Measurements from ENCODE around the gene MYH1.
"Not testable (repeated sequence)": the region's sequence is repeated elsewhere in the genome, so short reads cannot be mapped to it uniquely, and the experiment has no call there.

MYH1 gene

DNA sequence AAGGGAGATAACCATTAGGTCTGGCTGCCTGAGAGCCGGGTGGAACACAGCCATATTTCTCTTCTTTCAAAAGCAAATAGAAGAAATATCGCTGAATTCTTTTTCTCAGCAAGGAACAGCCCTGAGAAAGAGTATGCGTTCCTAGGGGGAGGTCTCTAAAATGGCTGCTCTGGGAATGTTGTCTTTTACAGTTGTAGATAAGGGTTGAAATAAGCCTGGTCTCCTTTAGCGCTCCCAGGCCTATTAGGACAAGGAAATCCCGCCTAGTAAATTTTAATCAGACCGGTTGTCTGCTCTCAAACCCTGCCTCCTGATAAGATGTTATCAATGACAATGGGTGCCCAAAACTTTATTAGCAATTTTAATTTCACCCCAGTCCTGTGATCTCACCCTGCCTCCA is 22.8 kb upstream of the MYH1 start:
- not testable (repeated sequence) for H3K9me3 ChIP-seq (ENCODE audit: control insufficient read depth in 5 of 5, low read length in 5 of 5)

DNA sequence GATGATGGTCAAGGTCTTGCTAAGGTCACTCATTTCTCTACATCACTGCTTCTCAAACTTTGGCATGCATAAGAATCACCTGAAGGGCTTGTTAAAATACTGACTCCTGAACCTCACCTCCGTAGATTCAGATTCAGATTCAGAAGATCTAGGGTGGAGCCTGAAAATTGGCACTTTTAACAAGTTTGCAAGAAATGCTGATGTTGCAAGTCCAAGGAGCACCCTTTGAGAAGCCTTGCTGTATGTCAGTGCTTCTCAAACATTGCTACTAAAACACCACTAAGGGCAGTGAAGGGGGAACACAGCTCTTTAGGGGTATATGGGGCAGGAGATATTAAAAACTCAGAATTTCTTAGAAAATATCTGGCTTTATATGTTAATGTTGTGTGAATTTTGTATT is 13.7 kb upstream of the MYH1 start:
- no peak overlapping the region for H3K9ac ChIP-seq (ENCODE audit: low read length in 5 of 5)
- peaks cover 0 to 4% (median 0%) of the 10 kb centered on the region in 5 donors for H3K4me1 ChIP-seq (ENCODE audit: control insufficient read depth in 5 of 5, insufficient read depth in 5 of 5, low read length in 5 of 5)
- no peak overlapping the region for H3K4me3 ChIP-seq (ENCODE audit: low read depth in 1 of 5, low read length in 5 of 5)
- no peaks in the 10 kb centered on the region for H3K27me3 ChIP-seq (ENCODE audit: control insufficient read depth in 5 of 5, insufficient read depth in 4 of 5, low read length in 5 of 5)
- H3K9me3 ChIP-seq (ENCODE audit: control insufficient read depth in 5 of 5, low read length in 5 of 5) = no peaks in the 10 kb centered on the region
- H3K36me3 ChIP-seq (ENCODE audit: control insufficient read depth in 5 of 5, insufficient read depth in 5 of 5, low read length in 5 of 5) = no peaks in the 10 kb centered on the region
- H3K27ac ChIP-seq (ENCODE audit: low read depth, low read length) = no peak overlapping the region

More for the DNA sequence above, 22.8 kb upstream of the MYH1 start:
- H3K36me3 ChIP-seq (ENCODE audit: control insufficient read depth in 5 of 5, insufficient read depth in 5 of 5, low read length in 5 of 5); H3K27ac ChIP-seq (ENCODE audit: low read depth, low read length); H3K27me3 ChIP-seq (ENCODE audit: control insufficient read depth in 5 of 5, insufficient read depth in 4 of 5, low read length in 5 of 5); H3K4me3 ChIP-seq (ENCODE audit: low read depth in 1 of 5, low read length in 5 of 5); H3K9ac ChIP-seq (ENCODE audit: low read length in 5 of 5); H3K4me1 ChIP-seq (ENCODE audit: control insufficient read depth in 5 of 5, insufficient read depth in 5 of 5, low read length in 5 of 5): not testable (repeated sequence)

DNA sequence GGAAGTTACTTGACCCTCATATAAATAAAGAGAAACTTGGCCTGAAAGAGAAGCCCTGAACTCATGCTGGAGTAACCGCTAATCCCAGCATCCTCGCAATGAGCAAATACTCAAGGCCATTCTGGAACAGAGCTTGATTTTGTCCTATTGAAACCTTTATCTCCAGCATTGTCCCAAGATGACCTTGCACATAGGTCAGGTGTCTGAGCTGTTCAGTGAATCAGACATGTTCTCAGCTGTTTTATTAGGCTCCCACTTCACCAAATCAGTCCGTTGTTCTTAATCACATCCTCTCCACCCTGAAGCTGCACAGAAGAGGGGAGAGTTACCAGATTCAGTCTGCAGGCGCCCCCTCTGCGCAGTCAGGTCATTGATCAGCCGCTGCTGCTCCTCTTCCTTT is 9.1 kb upstream of the MYH1 start:
- Histone ChIP-seq H3K9ac (ENCODE audit: low read length in 5 of 5) (no peak overlapping the region), H3K9me3 (ENCODE audit: control insufficient read depth in 5 of 5, low read length in 5 of 5) (no peaks in the 10 kb centered on the region), H3K27me3 (ENCODE audit: control insufficient read depth in 5 of 5, insufficient read depth in 4 of 5, low read length in 5 of 5) (no peaks in the 10 kb centered on the region), H3K27ac (ENCODE audit: low read depth, low read length) (no peak overlapping the region), H3K4me3 (ENCODE audit: low read depth in 1 of 5, low read length in 5 of 5) (no peak overlapping the region), H3K4me1 (ENCODE audit: control insufficient read depth in 5 of 5, insufficient read depth in 5 of 5, low read length in 5 of 5) (peaks cover 0 to 4% (median 0%) of the 10 kb centered on the region in 5 donors), H3K36me3 (ENCODE audit: control insufficient read depth in 5 of 5, insufficient read depth in 5 of 5, low read length in 5 of 5) (no peaks in the 10 kb centered on the region)

DNA sequence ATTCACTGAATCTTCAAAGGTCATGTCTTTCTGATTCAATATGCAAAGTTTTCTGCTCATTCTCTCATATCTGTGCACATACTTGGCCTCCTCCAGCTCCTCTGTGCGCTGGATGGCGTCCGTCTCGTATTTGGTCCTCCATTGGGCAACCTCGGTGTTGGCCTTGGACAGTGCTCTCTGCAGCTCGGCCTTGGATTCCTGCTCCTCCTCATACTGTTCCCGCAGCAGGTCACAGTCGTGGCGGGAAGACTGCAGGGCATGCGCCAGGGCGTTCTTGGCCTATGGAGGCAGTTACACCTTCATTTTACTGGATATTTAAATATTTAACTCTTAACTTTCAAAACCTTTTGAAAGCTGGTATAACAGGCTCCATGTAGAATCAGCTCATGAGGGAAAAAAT is 8.2 kb upstream of the MYH1 start:
- Histone ChIP-seq H3K27me3 (ENCODE audit: control insufficient read depth in 5 of 5, insufficient read depth in 4 of 5, low read length in 5 of 5) (no peaks in the 10 kb centered on the region), H3K27ac (ENCODE audit: low read depth, low read length) (no peak overlapping the region), H3K4me3 (ENCODE audit: low read depth in 1 of 5, low read length in 5 of 5) (no peak overlapping the region), H3K9me3 (ENCODE audit: control insufficient read depth in 5 of 5, low read length in 5 of 5) (no peaks in the 10 kb centered on the region), H3K9ac (ENCODE audit: low read length in 5 of 5) (no peak overlapping the region), H3K4me1 (ENCODE audit: control insufficient read depth in 5 of 5, insufficient read depth in 5 of 5, low read length in 5 of 5) (peaks cover 0 to 4% (median 0%) of the 10 kb centered on the region in 5 donors), H3K36me3 (ENCODE audit: control insufficient read depth in 5 of 5, insufficient read depth in 5 of 5, low read length in 5 of 5) (no peaks in the 10 kb centered on the region)

DNA sequence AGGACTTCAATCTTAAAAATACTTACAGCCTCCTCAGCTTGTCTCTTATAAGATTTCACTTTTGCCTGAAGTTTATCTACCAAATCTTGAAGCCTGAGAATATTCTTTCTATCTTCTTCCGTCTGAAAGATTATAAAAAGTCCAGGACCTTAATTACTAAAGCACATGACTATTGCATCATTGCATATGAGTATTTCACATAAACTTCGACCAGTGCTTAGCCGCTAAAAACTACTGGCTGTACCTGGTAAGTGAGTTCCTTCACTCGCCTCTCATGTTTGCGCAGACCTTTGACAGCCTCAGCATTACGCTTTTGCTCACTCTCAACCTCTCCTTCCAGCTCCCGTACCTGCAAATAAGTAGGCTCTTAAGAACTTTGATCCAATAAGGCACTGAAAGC is 4.7 kb upstream of the MYH1 start:
- Histone ChIP-seq H3K9me3 (ENCODE audit: control insufficient read depth in 5 of 5, low read length in 5 of 5) (no peaks in the 10 kb centered on the region), H3K27ac (ENCODE audit: low read depth, low read length) (no peak overlapping the region), H3K9ac (ENCODE audit: low read length in 5 of 5) (no peak overlapping the region), H3K4me1 (ENCODE audit: control insufficient read depth in 5 of 5, insufficient read depth in 5 of 5, low read length in 5 of 5) (no peaks in the 10 kb centered on the region), H3K36me3 (ENCODE audit: control insufficient read depth in 5 of 5, insufficient read depth in 5 of 5, low read length in 5 of 5) (no peaks in the 10 kb centered on the region), H3K4me3 (ENCODE audit: low read depth in 1 of 5, low read length in 5 of 5) (no peak overlapping the region), H3K27me3 (ENCODE audit: control insufficient read depth in 5 of 5, insufficient read depth in 4 of 5, low read length in 5 of 5) (no peaks in the 10 kb centered on the region)

DNA sequence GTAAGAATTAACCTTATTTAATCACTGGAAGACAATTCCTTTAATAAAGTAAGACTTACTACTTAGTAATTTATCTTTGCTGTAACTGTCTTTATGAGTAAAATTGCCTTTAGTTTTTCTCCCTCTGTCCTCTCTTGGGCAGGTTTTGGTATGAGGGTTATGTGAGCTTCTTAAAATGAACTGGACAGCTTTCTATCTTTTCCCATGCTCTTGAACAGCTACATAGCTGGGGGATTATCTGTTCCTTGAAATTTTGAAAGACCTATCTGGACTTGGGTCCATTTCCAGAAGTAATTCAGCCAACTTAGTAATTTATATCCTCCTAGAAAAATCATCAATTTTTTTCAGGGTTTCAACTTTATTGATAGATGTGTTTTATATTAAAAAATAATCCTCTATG is 3.6 kb upstream of the MYH1 start:
- Histone ChIP-seq H3K36me3 (ENCODE audit: control insufficient read depth in 5 of 5, insufficient read depth in 5 of 5, low read length in 5 of 5) (no peaks in the 10 kb centered on the region), H3K27ac (ENCODE audit: low read depth, low read length) (no peak overlapping the region), H3K9ac (ENCODE audit: low read length in 5 of 5) (no peak overlapping the region), H3K4me1 (ENCODE audit: control insufficient read depth in 5 of 5, insufficient read depth in 5 of 5, low read length in 5 of 5) (no peaks in the 10 kb centered on the region), H3K4me3 (ENCODE audit: low read depth in 1 of 5, low read length in 5 of 5) (no peak overlapping the region), H3K9me3 (ENCODE audit: control insufficient read depth in 5 of 5, low read length in 5 of 5) (no peaks in the 10 kb centered on the region), H3K27me3 (ENCODE audit: control insufficient read depth in 5 of 5, insufficient read depth in 4 of 5, low read length in 5 of 5) (no peaks in the 10 kb centered on the region)

DNA sequence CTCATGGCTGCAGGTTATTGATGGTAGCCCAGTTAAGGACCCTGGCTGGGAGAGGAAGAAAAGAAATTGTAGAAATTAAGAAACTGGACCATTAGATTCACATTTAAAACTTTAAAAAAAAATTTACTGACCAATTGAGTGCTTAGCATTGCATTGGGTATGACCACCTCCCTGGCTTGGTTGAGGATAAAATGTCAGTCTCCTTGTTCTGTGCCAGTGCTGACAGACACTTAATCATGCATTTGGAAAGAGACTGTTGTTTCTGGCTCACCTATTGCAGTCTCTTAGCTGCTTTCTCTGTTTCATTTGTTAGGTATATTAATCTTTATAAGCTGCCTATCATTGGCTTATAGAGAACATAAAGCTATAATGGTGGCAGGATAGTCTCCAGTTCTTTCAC is 1.7 kb downstream of the MYH1 start:
- H3K9ac ChIP-seq (ENCODE audit: low read length in 5 of 5) = no peak overlapping the region
- peaks cover 0 to 20% (median 17%) of the 10 kb centered on the region in 5 donors for H3K4me1 ChIP-seq (ENCODE audit: control insufficient read depth in 5 of 5, insufficient read depth in 5 of 5, low read length in 5 of 5)
- H3K4me3 ChIP-seq (ENCODE audit: low read depth in 1 of 5, low read length in 5 of 5) = no peak overlapping the region
- H3K36me3 ChIP-seq (ENCODE audit: control insufficient read depth in 5 of 5, insufficient read depth in 5 of 5, low read length in 5 of 5) = no peaks in the 10 kb centered on the region
- no peak overlapping the region for H3K27ac ChIP-seq (ENCODE audit: low read depth, low read length)
- no peaks in the 10 kb centered on the region for H3K27me3 ChIP-seq (ENCODE audit: control insufficient read depth in 5 of 5, insufficient read depth in 4 of 5, low read length in 5 of 5)
- H3K9me3 ChIP-seq (ENCODE audit: control insufficient read depth in 5 of 5, low read length in 5 of 5) = no peaks in the 10 kb centered on the region

DNA sequence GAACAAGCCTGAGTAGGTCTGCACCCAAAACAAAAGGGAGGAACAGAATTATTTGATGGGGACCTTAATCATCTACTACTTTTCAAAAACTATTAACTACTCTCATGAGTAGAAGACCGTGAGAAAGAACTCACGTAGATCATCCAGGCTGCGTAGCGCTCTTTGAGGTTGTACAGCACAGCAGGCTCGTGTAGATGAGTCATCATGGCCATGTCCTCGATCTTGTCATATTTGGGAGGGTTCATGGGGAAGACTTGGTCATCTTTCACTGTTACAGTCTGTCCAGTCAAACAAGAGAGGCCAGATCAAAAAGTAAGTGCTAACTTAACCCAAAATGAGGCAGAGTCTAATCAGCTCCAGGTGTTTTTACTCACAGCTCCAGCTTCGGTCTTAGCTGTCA is 2.3 kb downstream of the MYH1 start:
- Histone ChIP-seq H3K4me3 (ENCODE audit: low read depth in 1 of 5, low read length in 5 of 5) (no peak overlapping the region), H3K36me3 (ENCODE audit: control insufficient read depth in 5 of 5, insufficient read depth in 5 of 5, low read length in 5 of 5) (no peaks in the 10 kb centered on the region), H3K4me1 (ENCODE audit: control insufficient read depth in 5 of 5, insufficient read depth in 5 of 5, low read length in 5 of 5) (peaks cover 0 to 20% (median 17%) of the 10 kb centered on the region in 5 donors), H3K9ac (ENCODE audit: low read length in 5 of 5) (no peak overlapping the region), H3K9me3 (ENCODE audit: control insufficient read depth in 5 of 5, low read length in 5 of 5) (no peaks in the 10 kb centered on the region), H3K27me3 (ENCODE audit: control insufficient read depth in 5 of 5, insufficient read depth in 4 of 5, low read length in 5 of 5) (no peaks in the 10 kb centered on the region), H3K27ac (ENCODE audit: low read depth, low read length) (no peak overlapping the region)

DNA sequence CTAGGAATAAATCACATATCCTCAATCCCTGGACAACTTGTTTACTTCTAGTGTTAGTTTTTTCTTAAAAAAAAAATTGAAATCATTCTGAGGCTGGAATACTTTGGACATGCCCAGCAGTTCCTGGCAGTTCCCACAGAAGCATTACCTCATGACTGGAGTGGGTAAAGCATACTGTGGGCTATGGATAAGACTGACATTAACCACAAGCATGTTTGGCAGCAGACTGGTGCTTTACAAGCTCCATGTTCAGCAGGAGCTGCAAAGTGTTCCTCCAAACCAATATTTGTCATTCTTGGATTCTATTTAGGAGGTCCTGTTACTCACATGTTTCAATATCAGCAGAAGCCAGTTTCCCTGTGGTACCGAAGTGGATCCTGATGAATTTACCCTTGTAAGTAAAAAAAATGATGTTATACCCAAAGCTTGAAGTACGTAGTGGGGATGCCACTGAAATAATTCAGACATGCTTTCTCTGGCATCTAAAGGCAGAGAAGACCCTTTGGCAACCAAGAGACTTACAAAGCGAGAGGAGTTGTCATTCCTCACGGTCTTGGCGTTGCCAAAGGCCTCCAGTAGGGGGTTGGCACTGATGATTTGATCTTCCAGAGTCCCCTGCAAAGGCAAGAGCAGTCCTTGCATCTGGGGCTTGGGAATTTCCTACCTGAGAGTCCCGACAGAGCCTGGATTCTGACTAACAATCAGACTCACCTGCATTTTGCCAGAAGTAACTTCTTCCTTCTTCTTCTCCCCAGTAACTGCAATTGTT is 4.9 kb downstream of the MYH1 start:
- Histone ChIP-seq H3K36me3 (ENCODE audit: control insufficient read depth in 5 of 5, insufficient read depth in 5 of 5, low read length in 5 of 5) (no peaks in the 10 kb centered on the region), H3K9ac (ENCODE audit: low read length in 5 of 5) (no peak overlapping the region), H3K4me1 (ENCODE audit: control insufficient read depth in 5 of 5, insufficient read depth in 5 of 5, low read length in 5 of 5) (peaks cover 0 to 20% (median 17%) of the 10 kb centered on the region in 5 donors), H3K9me3 (ENCODE audit: control insufficient read depth in 5 of 5, low read length in 5 of 5) (no peaks in the 10 kb centered on the region), H3K27ac (ENCODE audit: low read depth, low read length) (peak overlapping the region; percentile 38), H3K27me3 (ENCODE audit: control insufficient read depth in 5 of 5, insufficient read depth in 4 of 5, low read length in 5 of 5) (no peaks in the 10 kb centered on the region), H3K4me3 (ENCODE audit: low read depth in 1 of 5, low read length in 5 of 5) (peak overlapping the region in 1 of 5 donors; percentile 4)

DNA sequence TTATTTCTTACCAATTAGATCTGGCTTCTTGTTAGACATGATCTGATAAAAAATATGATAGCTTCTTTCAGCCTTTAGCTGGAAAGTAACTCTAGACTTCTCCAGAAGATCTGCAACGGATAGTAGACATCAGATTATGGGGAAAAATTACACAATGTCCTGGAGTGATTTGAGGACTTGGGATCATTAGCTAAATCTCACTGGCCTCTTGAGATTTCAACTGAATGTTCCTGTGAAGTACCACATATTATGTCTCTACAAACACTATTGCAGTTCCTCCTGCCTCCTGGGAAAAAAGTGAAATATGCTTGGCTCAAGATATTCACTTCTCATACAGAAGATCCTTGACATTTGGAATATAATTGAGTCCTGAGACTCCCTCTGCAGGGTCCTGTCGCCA is 5.5 kb downstream of the MYH1 start:
- Histone ChIP-seq H3K27ac (ENCODE audit: low read depth, low read length) (peak overlapping the region; percentile 38), H3K9ac (ENCODE audit: low read length in 5 of 5) (no peak overlapping the region)

More for the DNA sequence above, 5.5 kb downstream of the MYH1 start:
- Histone ChIP-seq H3K4me3 (ENCODE audit: low read depth in 1 of 5, low read length in 5 of 5) (no peak overlapping the region), H3K4me1 (ENCODE audit: control insufficient read depth in 5 of 5, insufficient read depth in 5 of 5, low read length in 5 of 5) (peaks cover 0 to 20% (median 17%) of the 10 kb centered on the region in 5 donors), H3K9me3 (ENCODE audit: control insufficient read depth in 5 of 5, low read length in 5 of 5) (no peaks in the 10 kb centered on the region), H3K27me3 (ENCODE audit: control insufficient read depth in 5 of 5, insufficient read depth in 4 of 5, low read length in 5 of 5) (no peaks in the 10 kb centered on the region), H3K36me3 (ENCODE audit: control insufficient read depth in 5 of 5, insufficient read depth in 5 of 5, low read length in 5 of 5) (no peaks in the 10 kb centered on the region)
